HuH-7 (cell line): Measurements from ENCODE around the gene SPDEF.

ENCODE experiments used
- DNase-seq: peaks from one replicate; pipeline ENCODE4 v3.0.0; 2011; ENCODE audit warnings: low spot score

The SPDEF gene

GRCh38 chr6:34527751-34528670 is 28.1 kb downstream of the SPDEF start:
- no peak for DNase-seq

DNA sequence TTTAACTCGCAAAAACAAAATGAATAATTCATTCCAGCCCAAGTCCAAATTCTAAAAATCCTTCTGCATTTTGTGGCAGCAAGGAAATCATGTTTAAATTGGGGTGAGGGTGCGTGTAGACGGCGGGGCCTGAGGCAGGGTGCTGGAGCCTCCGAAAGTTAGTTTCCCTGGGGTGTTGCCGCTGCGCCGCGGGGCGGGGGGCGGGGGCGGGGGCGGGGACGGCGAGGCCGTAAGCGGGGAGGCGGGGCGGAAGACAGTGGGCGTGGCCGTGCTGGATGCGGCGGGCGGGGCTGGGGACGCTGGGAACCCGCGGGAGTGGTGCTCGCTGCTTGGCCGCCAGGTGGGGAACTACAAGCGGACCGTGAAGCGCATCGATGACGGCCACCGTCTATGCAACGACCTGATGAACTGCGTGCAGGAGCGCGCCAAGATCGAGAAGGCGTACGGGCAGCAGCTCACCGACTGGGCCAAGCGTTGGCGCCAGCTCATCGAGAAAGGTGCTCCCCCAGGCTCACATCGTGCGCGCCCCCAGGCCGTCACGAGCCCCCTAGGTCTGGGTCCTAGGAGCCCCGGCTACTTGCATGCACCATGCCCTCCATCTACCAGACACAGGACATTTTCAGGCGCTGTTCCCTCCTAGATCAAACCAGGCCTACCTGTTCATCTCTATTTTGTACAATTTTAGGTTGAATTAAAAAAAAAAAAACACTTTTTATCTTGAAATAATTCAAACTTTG is 29.0 kb downstream of the SPDEF start:
- peak; percentile 92 for DNase-seq

DNA sequence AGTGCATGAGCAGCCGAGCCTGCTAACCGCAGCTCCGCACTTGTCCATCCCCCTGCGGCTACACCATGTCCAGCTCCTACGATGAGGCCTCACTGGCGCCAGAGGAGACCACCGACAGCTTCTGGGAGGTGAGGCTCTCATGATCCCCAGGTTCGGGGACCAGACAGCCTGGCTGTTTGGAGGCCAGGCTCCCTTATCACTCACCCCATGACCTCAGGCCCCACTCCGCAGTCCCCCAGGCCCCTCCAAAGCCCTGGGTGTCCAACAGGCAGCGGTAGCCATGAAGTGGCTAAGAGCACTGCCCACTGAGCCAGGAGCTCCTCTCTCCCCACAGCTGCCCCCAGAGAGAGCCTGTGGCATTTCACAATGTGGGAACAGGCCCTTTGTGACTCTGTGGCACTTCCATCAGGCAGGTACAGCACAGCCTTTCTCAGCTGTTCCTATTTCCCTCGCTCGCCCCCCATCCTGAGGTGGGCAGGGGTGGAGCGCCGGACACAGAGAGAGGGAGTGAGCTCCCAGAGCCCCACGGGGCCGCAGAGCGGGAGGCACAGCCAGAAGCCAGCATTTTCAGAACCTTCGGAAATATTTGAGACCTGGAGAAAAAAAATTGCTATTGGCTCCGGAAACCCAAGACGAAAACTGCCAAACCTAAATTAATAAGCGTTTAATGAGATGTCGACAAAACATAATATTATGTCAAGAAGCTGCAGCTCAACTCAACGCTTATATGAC is 29.7 kb downstream of the SPDEF start:
- DNase-seq, result no peak

DNA sequence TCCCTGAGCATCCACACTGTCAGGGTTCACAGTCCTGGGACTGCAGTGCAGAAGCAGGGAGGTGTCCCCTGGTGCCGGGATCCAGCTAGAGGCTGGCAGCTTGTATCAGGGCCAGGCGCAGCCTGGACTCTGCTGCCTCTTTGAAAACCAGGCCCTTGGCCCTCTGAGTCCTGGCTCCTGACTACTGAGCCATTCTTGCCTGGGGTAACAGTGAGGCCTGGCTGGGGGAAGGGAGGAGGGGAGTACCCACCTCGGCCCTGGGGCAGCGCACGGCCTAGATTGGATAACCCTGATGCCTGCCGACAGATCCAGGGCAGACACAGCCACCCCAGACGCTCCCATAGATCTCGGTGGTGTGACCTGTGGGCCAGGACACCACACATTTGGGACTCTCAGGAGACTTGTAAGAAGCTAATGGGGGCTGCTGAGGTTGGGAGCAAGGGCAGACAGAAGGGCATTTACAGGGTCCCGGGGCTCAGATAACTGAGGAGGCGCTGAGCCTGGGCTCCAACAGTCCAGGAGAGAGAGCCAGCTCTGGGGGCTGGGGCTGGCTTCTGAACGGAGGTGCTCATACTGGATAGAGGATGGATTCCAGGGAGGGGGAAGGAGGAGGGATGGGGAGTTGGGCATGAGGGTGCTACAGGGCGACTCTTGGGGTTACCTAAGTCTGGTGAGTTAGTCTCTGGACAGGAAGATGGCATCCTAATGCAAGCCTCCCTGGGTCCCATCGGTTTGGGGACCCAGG is 30.5 kb downstream of the SPDEF start:
- no peak for DNase-seq

GRCh38 chr6:34524971-34525370 is 31.2 kb downstream of the SPDEF start:
- no peak for DNase-seq

GRCh38 chr6:34524499-34524898 is 31.6 kb downstream of the SPDEF start:
- no peak for DNase-seq

DNA sequence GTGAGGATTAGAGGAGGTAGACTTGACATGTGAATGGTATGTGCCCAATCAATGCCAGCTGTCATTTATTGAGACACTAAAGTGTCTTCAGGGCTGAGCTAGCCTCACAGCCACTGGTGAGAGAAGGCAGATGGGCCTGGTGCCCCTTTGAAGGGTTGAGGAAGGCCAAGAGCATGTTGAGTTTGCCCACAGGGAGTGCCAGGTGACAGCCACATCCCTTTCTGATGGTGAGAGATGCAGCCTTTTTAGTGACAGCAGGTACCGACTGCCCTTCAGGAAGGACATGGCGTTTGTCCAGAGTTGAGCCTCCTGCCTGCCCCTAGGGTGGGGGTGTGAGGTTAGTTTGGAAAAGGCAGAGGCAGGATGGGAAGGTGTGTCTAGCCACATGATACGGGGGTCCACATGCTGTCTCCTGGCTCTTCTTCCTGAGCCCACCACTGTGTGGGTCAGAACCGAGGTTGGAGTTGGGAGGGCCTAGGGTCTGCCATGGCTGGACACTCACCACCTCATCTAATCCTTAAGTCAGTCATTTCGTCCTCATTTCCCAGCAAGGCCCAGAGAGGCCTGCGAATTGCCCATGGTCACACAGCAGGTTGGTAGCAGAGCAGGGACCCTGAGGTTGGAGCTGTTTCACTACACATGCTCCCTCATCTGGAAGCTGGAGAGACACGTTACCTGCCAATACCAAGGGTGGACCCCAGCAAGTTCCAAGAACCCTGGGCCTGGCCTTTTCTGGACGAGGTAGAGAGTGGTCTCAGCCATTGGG is 32.5 kb downstream of the SPDEF start:
- no peak for DNase-seq

DNA sequence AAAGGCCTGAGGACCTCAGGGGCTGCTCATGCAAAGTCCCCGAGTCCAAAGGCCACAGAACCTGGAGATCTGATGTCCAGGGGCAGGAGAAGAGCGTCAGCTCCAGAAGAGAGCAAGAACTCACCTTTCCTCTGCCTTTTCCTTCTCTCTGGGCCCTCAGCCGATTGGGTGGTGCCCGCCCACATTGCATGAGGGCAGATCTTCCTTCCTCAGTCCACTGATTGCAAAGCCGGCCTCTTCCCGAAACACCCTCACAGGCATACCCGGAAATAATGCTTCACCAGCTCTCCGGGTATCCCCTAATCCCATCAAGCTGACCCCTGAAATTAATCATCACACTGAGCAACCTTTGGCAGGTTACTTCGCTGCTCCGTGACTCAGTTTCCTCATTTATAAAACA is 33.4 kb downstream of the SPDEF start:
- DNase-seq, result no peak

GRCh38 chr6:34521463-34522285 is 34.5 kb downstream of the SPDEF start:
- no peak for DNase-seq

DNA sequence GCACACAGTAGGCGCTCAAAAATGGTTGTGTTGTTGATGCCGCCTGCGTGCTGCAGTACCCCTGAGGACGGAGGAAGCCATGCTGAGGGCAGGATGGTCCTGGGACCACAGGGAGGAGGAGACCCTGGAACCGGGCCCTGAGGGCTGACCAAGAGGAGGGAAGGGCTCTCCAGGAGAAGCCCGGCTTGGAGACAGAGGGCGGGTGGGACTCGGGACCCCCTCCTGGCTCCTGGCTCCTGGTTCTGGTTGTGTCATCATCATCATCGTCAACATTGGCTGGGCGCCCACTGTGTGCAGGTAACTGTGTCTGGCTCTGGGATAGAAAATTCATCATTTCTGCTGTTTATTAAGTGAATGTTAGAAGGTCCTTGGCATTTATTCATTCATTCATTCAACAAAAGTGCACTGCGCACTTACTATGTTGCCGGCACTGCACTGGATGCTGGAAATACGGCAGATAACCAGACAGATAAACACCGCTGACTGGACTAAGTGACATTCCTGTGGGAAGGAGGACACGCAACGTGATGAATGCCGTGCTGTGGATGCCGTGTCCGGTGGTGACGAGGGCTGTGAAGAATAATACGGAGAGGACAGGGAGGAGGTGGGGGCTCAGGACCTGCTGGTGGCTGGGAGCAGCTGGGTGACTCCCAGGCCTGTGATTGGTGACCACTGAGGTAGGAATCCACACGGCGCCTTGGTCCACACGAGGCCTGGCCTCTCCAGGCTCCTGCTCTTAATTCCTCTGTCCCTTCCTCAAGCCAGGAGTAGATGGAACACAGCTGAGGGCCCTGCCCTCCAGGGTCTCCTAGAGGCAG is 35.3 kb downstream of the SPDEF start:
- DNase-seq, result no peak

- DNase-seq, result no peak
Measured at GRCh38 chr6:34519971-34520644, 36.0 kb downstream of the SPDEF start.

GRCh38 chr6:34518669-34519365 is 37.3 kb downstream of the SPDEF start:
- DNase-seq, result no peak

GRCh38 chr6:34517966-34518365 is 38.2 kb downstream of the SPDEF start:
- DNase-seq, result no peak

DNA sequence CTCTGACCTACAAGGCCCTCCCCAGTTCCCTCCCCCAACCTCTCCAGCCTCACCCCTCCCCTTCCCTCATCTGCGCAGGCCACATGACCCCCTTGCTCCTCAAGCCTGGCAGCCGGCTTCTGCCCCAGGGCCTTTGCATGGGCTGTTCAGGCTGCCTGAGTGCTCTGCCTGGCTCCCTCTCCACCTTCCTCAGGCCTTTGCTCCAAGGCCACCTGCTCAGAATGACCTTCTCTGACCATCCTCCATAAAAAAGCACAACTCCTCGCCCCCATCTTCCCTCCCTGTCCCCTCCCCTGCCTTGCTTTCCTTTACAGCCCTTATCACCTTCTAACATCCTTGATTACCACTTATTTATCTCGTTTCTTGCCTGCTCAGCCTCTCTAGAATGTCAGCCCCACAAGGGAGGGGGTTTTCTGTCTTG is 38.7 kb downstream of the SPDEF start:
- no peak for DNase-seq

GRCh38 chr6:34516391-34517324 is 39.5 kb downstream of the SPDEF start:
- DNase-seq, result no peak

DNA sequence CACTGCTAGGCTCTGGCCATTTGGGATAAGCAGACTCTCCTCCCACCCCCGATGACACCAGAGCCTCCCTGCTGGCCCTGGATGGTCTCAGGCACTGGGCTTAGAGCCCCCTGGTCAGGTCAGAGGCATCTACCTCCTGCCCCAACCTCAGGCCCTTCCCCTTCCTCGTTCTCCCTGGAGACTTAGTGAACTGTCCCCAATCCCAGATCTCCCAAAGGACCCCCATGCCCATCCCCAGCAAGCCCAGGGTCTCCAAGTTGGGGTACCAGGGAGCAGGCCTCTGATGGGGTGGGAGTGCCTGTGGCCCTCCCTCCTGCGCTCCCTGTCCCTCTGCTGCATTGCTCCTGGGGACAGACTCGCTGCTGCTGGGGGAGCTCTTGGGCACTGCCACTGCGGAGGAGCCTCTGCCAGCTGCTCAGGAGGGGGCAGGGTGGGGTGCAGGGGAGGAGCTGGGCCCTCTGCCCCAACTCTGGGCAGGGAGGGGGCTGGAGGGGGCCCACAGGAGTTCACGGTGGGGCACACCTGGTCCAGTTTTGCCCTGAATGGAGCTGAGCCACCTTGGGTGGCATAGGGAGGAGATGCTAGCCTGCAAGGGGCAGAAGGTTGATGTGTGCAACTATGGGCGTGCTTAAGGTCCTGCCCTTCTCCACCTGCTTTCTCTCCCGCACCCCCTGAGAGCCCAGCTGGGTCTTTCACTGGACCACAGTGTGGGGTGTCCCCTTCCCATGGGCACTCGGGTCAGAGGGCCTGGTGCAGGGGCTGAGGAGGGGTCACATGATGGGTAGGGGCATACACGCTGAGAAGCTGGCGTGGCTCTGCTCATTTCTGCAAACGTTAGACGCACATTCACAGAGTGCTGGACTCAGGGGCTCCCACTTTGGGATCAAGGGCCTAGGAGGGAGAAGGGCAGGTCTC is 40.4 kb downstream of the SPDEF start:
- DNase-seq, result no peak
